ENCODE measurements around the gene CASZ1. TPM values are rescaled to one million over a fixed set of nuclear protein-coding genes. Genes with fewer than 3 reads are reported as not detected.
A peak's percentile ranks its signal among the peaks of the same experiment; 100 is the strongest.

CASZ1 gene
- total RNA-seq, 1 experiment from 2014 or later: 3.9 TPM

DNA sequence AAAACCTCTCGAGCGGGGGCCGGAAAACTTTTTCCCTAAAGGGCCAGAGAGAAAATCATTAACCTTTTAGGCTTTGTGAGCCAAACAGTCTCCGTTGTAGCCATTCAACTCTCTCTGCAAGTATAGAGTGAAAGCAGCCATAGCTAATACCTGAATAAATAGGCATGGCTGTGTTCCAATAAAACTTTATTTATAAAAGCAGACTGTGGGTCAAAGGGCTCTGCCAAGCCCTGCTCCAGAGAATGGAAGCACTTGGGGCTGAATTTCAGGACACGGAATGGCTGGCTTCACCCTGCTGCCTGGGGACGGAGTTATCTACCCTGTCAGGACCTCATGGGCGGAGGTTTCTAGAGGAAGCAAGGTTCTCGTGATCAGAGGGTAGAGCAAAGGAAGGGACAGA is 92.7 kb downstream of the CASZ1 start:
- no peak overlapping the region for H2AFZ ChIP-seq (ENCODE audit: low read length)
- peaks cover 19 to 52% of the 10 kb centered on the region in 2 experiments for H3K4me1 Mint-ChIP-seq
- no peak overlapping the region for H4K91ac ChIP-seq (ENCODE audit: insufficient read length, low read depth, low read length)
- H3K4ac ChIP-seq (ENCODE audit: low read depth, low read length): peak overlapping the region; percentile 31; the same call in 1 of the 2 replicates
- no peaks in the 10 kb centered on the region for H3K23me2 ChIP-seq (ENCODE audit: insufficient read length, low read depth, low read length, poor library complexity, severe bottlenecking)
- no peak overlapping the region for H4K5ac ChIP-seq (ENCODE audit: insufficient read length, low read depth, low read length)
- H2BK20ac ChIP-seq (ENCODE audit: low read depth, low read length, poor library complexity, severe bottlenecking): no peak overlapping the region
- H3K79me1 ChIP-seq (ENCODE audit: insufficient read depth, low read depth, low read length, poor library complexity, severe bottlenecking): no peaks in the 10 kb centered on the region
- no peak overlapping the region for H2BK12ac ChIP-seq (ENCODE audit: insufficient read length, low read depth, low read length)
- TF ChIP-seq, protein P1, sequence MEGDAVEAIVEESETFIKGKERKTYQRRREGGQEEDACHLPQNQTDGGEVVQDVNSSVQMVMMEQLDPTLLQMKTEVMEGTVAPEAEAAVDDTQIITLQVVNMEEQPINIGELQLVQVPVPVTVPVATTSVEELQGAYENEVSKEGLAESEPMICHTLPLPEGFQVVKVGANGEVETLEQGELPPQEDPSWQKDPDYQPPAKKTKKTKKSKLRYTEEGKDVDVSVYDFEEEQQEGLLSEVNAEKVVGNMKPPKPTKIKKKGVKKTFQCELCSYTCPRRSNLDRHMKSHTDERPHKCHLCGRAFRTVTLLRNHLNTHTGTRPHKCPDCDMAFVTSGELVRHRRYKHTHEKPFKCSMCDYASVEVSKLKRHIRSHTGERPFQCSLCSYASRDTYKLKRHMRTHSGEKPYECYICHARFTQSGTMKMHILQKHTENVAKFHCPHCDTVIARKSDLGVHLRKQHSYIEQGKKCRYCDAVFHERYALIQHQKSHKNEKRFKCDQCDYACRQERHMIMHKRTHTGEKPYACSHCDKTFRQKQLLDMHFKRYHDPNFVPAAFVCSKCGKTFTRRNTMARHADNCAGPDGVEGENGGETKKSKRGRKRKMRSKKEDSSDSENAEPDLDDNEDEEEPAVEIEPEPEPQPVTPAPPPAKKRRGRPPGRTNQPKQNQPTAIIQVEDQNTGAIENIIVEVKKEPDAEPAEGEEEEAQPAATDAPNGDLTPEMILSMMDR (conservative IDR thresholded peaks at IDR 0.05): no peak
- no peaks in the 10 kb centered on the region for H3K9me3 Mint-ChIP-seq
- H2BK15ac ChIP-seq (ENCODE audit: low read depth, low read length): no peak overlapping the region
- H3K27ac ChIP-seq (ENCODE audit: insufficient read length, low read depth, low read length): no peak overlapping the region
- 0 out of 2 replicates have a peak, but pooled peaks cover 2% of the 10 kb centered on the region for H3K4me1 ChIP-seq (ENCODE audit: insufficient read depth, low read length)
- no peaks in the 10 kb centered on the region for H3K9me3 ChIP-seq (ENCODE audit: control insufficient read depth, low read depth, low read length)
- H3K18ac ChIP-seq (ENCODE audit: insufficient read length, low read depth, low read length): peak overlapping the region; percentile 45
- H3K56ac ChIP-seq (ENCODE audit: insufficient read length, low read depth, low read length): no peak overlapping the region
- no peak overlapping the region for H2AK5ac ChIP-seq (ENCODE audit: insufficient read length, low read length)
- H3K4me2 ChIP-seq (ENCODE audit: insufficient read depth, insufficient read length, low read length): peak overlapping the region; percentile 35
- no peak for DNase-seq
- no peaks in the 10 kb centered on the region; the same call in 1 of the 2 replicates for H3K27me3 ChIP-seq (ENCODE audit: insufficient read depth, low read length)
- H4K20me1 ChIP-seq (ENCODE audit: control insufficient read depth, insufficient read depth, insufficient read length): no peaks in the 10 kb centered on the region
- peak overlapping the region; percentile 43 to 75 for H3K4me3 Mint-ChIP-seq
- H3T11ph ChIP-seq (ENCODE audit: low read length): no peak overlapping the region
- no peak overlapping the region for H2BK5ac ChIP-seq (ENCODE audit: insufficient read length, low read length)
- peaks cover 27% of the 10 kb centered on the region for H3K27me3 Mint-ChIP-seq (ENCODE audit: low read depth)
- no peak overlapping the region for H4K8ac ChIP-seq (replicated peaks; ENCODE audit: insufficient read length, low read depth, low read length)
- H3K23ac ChIP-seq (ENCODE audit: insufficient read length, low read depth, low read length): no peak overlapping the region
- no CpG with 5 or more reads among the region's 8 CpGs for WGBS (ENCODE audit: extremely low coverage, insufficient read length, low lambda C conversion rate)
- H3K79me2 ChIP-seq (ENCODE audit: insufficient read depth, low read length): no peaks in the 10 kb centered on the region; the same call in 1 of the 2 replicates
- peaks cover 0 to 2% (median 0%) of the 10 kb centered on the region in 3 experiments; a peak in 3 of 7 replicates for H3K36me3 Mint-ChIP-seq (ENCODE audit: insufficient read depth in 1 of 3, low read depth in 3 of 3)
- H2BK120ac ChIP-seq (ENCODE audit: low read depth, low read length, poor library complexity, severe bottlenecking): no peak overlapping the region
- H3K9ac ChIP-seq (ENCODE audit: extremely low read depth, insufficient read length, low read length): no peak overlapping the region
- H3K27ac Mint-ChIP-seq: peak overlapping the region; percentile 25 to 89 (median 62); a peak in 5 of 7 replicates
- H3K14ac ChIP-seq (ENCODE audit: insufficient read depth, low read length): peak overlapping the region; percentile 74; the same call in 1 of the 2 replicates

All from H9 (cell line).